OCI-LY7 (cell line): ENCODE data around the gene UNC80. TPM values are rescaled to one million over a fixed set of nuclear protein-coding genes. Genes with fewer than 3 reads are reported as not detected.

Source experiments
- BruUV-seq: library from RNA; stranded (reverse); fragments of 400-500 nt; replicated peaks from 2 replicates; lab custom pipeline; 2021; lab: Mats Ljungman, UMichigan
- CTCF ChIA-PET: fragments of 300-600 bp; sonication (Branson Sonifier 250); formaldehyde crosslinking; loops from one replicate; lab custom pipeline; 2022; ENCODE audit warnings: antibody characterized with exemption; ENCODE audit not compliant: unreplicated experiment; lab: Charles Lee
- POLR2A ChIA-PET: fragments of 300-600 bp; sonication (Branson Sonifier 250); formaldehyde crosslinking; loops from one replicate; lab custom pipeline; 2022; ENCODE audit warnings: antibody characterized with exemption; lab: Charles Lee
- DNase-seq: peaks from one replicate; pipeline ENCODE4 v3.0.0-alpha.2; 2015; ENCODE audit warnings: low spot score
- H2AFZ ChIP-seq: fragments of 200-600 bp; sonication (generic), shearing (Covaris generic); 2 replicates; pipeline ENCODE4 v1.6.1; 2014; ENCODE audit warnings: mild to moderate bottlenecking, antibody characterized with exemption, low read length, moderate library complexity
- H3K27ac ChIP-seq: fragments of 200-600 bp; sonication (generic); 2 replicates; pipeline ENCODE4 v1.5.1; 2014; ENCODE audit warnings: mixed run types, low read depth, mild to moderate bottlenecking, moderate library complexity, low read length, inconsistent platforms; ENCODE audit not compliant: poor library complexity, severe bottlenecking
- H3K36me3 ChIP-seq: fragments of 200-600 bp; sonication (generic); 2 replicates; pipeline ENCODE4 v1.6.1; 2014; ENCODE audit warnings: mild to moderate bottlenecking, antibody characterized with exemption, low read length, moderate library complexity, mixed read lengths; ENCODE audit not compliant: insufficient read depth
- H3K4me1 ChIP-seq: fragments of 200-600 bp; sonication (generic); 2 replicates; pipeline ENCODE4 v1.5.1; 2014; ENCODE audit warnings: mild to moderate bottlenecking, low read length; ENCODE audit not compliant: insufficient read depth, poor library complexity, severe bottlenecking
- H3K4me2 ChIP-seq: fragments of 200-600 bp; sonication (generic); 2 replicates; pipeline ENCODE4 v1.6.1; 2014; ENCODE audit warnings: mild to moderate bottlenecking, low read length
- H3K4me3 ChIP-seq: fragments of 200-600 bp; sonication (generic); 2 replicates; pipeline ENCODE4 v1.5.1; 2014; ENCODE audit warnings: mild to moderate bottlenecking, low read depth, low read length; ENCODE audit not compliant: poor library complexity, severe bottlenecking
- H3K79me2 ChIP-seq: fragments of 200-600 bp; sonication (generic); 2 replicates; pipeline ENCODE4 v1.6.1; 2016; ENCODE audit warnings: low read depth, mild to moderate bottlenecking, low read length, moderate library complexity, mixed read lengths; ENCODE audit not compliant: insufficient read depth
- H3K9me2 ChIP-seq: fragments of 200-600 bp; sonication (generic); 2 replicates; pipeline ENCODE4 v1.6.1; 2016; ENCODE audit warnings: mild to moderate bottlenecking, low read length, mixed read lengths; ENCODE audit not compliant: insufficient read depth
- H3K9me3 ChIP-seq: fragments of 200-600 bp; sonication (generic); 2 replicates; pipeline ENCODE4 v1.6.1; 2014; ENCODE audit warnings: mild to moderate bottlenecking, mixed run types, low read length, mixed read lengths
- H4K20me1 ChIP-seq: fragments of 200-600 bp; sonication (generic); 2 replicates; pipeline ENCODE4 v1.6.1; 2014; ENCODE audit warnings: mild to moderate bottlenecking, antibody characterized with exemption, low read length, moderate library complexity, mixed read lengths; ENCODE audit not compliant: insufficient read depth
- CTCF ChIP-seq: fragments of 200-600 bp; sonication (generic); conservative IDR thresholded peaks from 2 replicates; pipeline ENCODE4 v1.5.1; 2014; ENCODE audit warnings: mild to moderate bottlenecking, antibody characterized with exemption, low read length, moderate library complexity, mixed read lengths
- EZH2phosphoT487 ChIP-seq: fragments of 200-600 bp; sonication (generic); IDR thresholded peaks from 2 replicates; pipeline ENCODE4 v1.6.1; 2018; ENCODE audit warnings: low read depth, borderline replicate concordance, mild to moderate bottlenecking, mixed run types, antibody characterized with exemption, low read length, moderate library complexity, mixed read lengths
- intact Hi-C: fragments of 100-400 bp; cut with micrococcal nuclease; formaldehyde crosslinking; loops from one replicate; pipeline ENCODE4 v1.10.0; 2022; ENCODE audit not compliant: unreplicated experiment
- total RNA-seq, 2 experiments: library from RNA; depleted of rRNA in 1 of 2; stranded (reverse); fragments of >200 nt in 1 of 2; shearing (Covaris generic) in 1 of 2; gene quantifications; 2 replicates each; pipeline ENCODE4 v1.2.3, GENCODE V29; 2014 to 2022

The UNC80 gene
- total RNA-seq, 2 experiments from 2014 or later = not detected

- intact Hi-C loops = no loop called here
- no peaks in the 10 kb centered on the region for H3K36me3 ChIP-seq
- H4K20me1 ChIP-seq = no peaks in the 10 kb centered on the region
- H2AFZ ChIP-seq = no peak overlapping the region
- ChIA-PET POLR2A (no interaction called here), CTCF (no interaction called here)
- no peaks in the 10 kb centered on the region for H3K9me3 ChIP-seq
- H3K27ac ChIP-seq = no peak overlapping the region
- DNase-seq = no peak
- no peaks in the 10 kb centered on the region for H3K9me2 ChIP-seq
- no peaks in the 10 kb centered on the region for H3K4me1 ChIP-seq
- H3K4me2 ChIP-seq = no peak overlapping the region
- no peak overlapping the region for H3K4me3 ChIP-seq
- no TSS peak for BruUV-seq
- TF ChIP-seq EZH2phosphoT487 (no peak), CTCF (no peak)
- no peaks in the 10 kb centered on the region for H3K79me2 ChIP-seq
Observed at GRCh38 chr2:209772290-209772685, 656 bp downstream of the UNC80 start.

GRCh38 chr2:209773377-209773776 is 1.7 kb downstream of the UNC80 start:
- no TSS peak for BruUV-seq
- CTCF ChIA-PET = no interaction called here
- H3K4me1 ChIP-seq = no peaks in the 10 kb centered on the region

More at GRCh38 chr2:209773377-209773776, 1.7 kb downstream of the UNC80 start:
- Histone ChIP-seq H3K4me3 (no peak overlapping the region), H4K20me1 (no peaks in the 10 kb centered on the region), H3K4me2 (no peak overlapping the region), H3K27ac (no peak overlapping the region), H3K9me3 (no peaks in the 10 kb centered on the region), H3K9me2 (no peaks in the 10 kb centered on the region), H2AFZ (no peak overlapping the region), H3K79me2 (no peaks in the 10 kb centered on the region), H3K36me3 (no peaks in the 10 kb centered on the region)
- DNase-seq = no peak
- intact Hi-C loops = no loop called here
- TF ChIP-seq CTCF (no peak), EZH2phosphoT487 (no peak)
- POLR2A ChIA-PET = no interaction called here
